Smooth muscle cell (in vitro differentiated cells): Measurements from ENCODE around the gene TMEM130. TPM values are rescaled to one million over a fixed set of nuclear protein-coding genes. Genes with fewer than 3 reads are reported as not detected.
"Not testable (repeated sequence)": the region's sequence is repeated elsewhere in the genome, so short reads cannot be mapped to it uniquely, and the experiment has no call there.

Source experiments
- DNase-seq: peaks from one replicate; lab custom pipeline; 2025; ENCODE audit not compliant: unreplicated experiment; lab: John Stamatoyannopoulos, UW
- H2AFZ ChIP-seq: fragments of 200-600 bp; sonication (generic); 2 replicates; pipeline ENCODE4 v1.6.0; 2016; ENCODE audit warnings: antibody characterized with exemption, low read depth, mild to moderate bottlenecking
- H3F3A ChIP-seq: fragments of 200-600 bp; sonication (generic); 2 replicates; pipeline ENCODE4 v1.6.0; 2017; ENCODE audit warnings: antibody characterized with exemption, low read depth
- H3K27ac ChIP-seq: fragments of 200-600 bp; sonication (generic); 2 replicates; pipeline ENCODE4 v1.5.1; 2016; ENCODE audit warnings: low read depth, mild to moderate bottlenecking
- H3K27me3 ChIP-seq: fragments of 200-600 bp; sonication (generic); 2 replicates; pipeline ENCODE4 v1.6.1; 2016; ENCODE audit warnings: low read depth, mild to moderate bottlenecking
- H3K36me3 ChIP-seq: fragments of 200-600 bp; sonication (generic); 2 replicates; pipeline ENCODE4 v1.5.1; 2016; ENCODE audit warnings: low read depth
- H3K4me1 ChIP-seq: fragments of 200-600 bp; sonication (generic); 2 replicates; pipeline ENCODE4 v1.5.1; 2016; ENCODE audit warnings: low read depth
- H3K4me2 ChIP-seq: fragments of 200-600 bp; sonication (generic); 2 replicates; pipeline ENCODE4 v1.6.0; 2016; ENCODE audit warnings: mild to moderate bottlenecking
- H3K4me3 ChIP-seq: fragments of 200-600 bp; sonication (generic); 2 replicates; pipeline ENCODE4 v1.5.1; 2016; ENCODE audit warnings: mild to moderate bottlenecking
- H3K79me2 ChIP-seq: fragments of 200-600 bp; sonication (generic); 2 replicates; pipeline ENCODE4 v1.6.0; 2016; ENCODE audit warnings: low read depth, mild to moderate bottlenecking
- H3K9ac ChIP-seq: fragments of 200-600 bp; sonication (generic); 2 replicates; pipeline ENCODE4 v1.6.0; 2016; ENCODE audit warnings: low read depth
- H3K9me3 ChIP-seq: fragments of 200-600 bp; sonication (generic); replicated peaks from 2 replicates; pipeline ENCODE4 v1.5.1; 2016; ENCODE audit warnings: low read depth
- H4K20me1 ChIP-seq: fragments of 200-600 bp; sonication (generic); 2 replicates; pipeline ENCODE4 v1.6.0; 2016; ENCODE audit warnings: low read depth
- CTCF ChIP-seq: fragments of 200-600 bp; sonication (generic); IDR thresholded peaks from 2 replicates; pipeline ENCODE4 v1.5.1; 2017; ENCODE audit warnings: borderline replicate concordance, mild to moderate bottlenecking, antibody characterized with exemption; ENCODE audit not compliant: insufficient read depth, poor library complexity, severe bottlenecking
- WGBS: methylation state at CpG from one replicate; pipeline ENCODE4 v1.1.7; 2016; ENCODE audit warnings: low lambda C conversion rate; 5-methylcytosine and 5-hydroxymethylcytosine counted together
- polyA plus RNA-seq: library from polyadenylated mRNA; unstranded; fragments of >200 nt; fragmentation: Nextera tagmentation; extraction: Ambion mirVana; gene quantifications from 2 replicates; pipeline ENCODE4 v1.2.1, GENCODE V29; 2016
- total RNA-seq: library from RNA; depleted of rRNA; stranded (reverse); fragments of >200 nt; gene quantifications from 2 replicates; pipeline ENCODE4 v1.2.3, GENCODE V29; 2014

The TMEM130 gene
- total and polyA plus RNA-seq, 2 experiments from 2014 or later: 0.22 to 0.83 TPM

DNA sequence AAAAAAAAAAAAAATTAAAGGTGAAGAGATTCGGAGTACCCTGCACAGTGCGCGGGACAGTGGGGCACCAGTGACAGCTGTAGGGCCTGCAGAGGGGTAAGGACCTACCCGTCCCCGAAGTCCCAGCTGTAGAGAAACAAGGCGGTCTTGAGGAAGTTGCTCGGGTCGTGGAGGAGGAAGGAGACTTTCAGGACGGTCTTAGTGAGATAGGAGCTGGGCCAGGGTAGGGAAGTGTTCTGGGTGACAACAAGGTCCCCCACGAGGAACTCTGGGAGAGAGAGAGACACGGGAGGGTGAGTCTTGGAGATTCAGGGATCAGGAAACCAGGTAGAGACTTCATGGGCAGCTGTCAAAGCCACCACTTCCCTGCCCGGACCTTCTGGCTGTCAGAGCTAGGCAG lies 9.7 kb downstream of the TMEM130 start:
- no peak for TF ChIP-seq CTCF
- no peak for DNase-seq
- H2AFZ ChIP-seq: no peak overlapping the region
- H3F3A ChIP-seq: no peaks in the 10 kb centered on the region
- H3K36me3 ChIP-seq: no peaks in the 10 kb centered on the region
- no peaks in the 10 kb centered on the region for H4K20me1 ChIP-seq
- H3K4me1 ChIP-seq: no peaks in the 10 kb centered on the region
- H3K9ac ChIP-seq: no peak overlapping the region
- no peak overlapping the region for H3K4me3 ChIP-seq
- no peaks in the 10 kb centered on the region for H3K27me3 ChIP-seq
- no peak overlapping the region for H3K4me2 ChIP-seq
- WGBS: 92% methylated on average over 12 of the region's 12 CpGs
- no peaks in the 10 kb centered on the region for H3K9me3 ChIP-seq
- no peak overlapping the region for H3K27ac ChIP-seq
- no peaks in the 10 kb centered on the region for H3K79me2 ChIP-seq

DNA sequence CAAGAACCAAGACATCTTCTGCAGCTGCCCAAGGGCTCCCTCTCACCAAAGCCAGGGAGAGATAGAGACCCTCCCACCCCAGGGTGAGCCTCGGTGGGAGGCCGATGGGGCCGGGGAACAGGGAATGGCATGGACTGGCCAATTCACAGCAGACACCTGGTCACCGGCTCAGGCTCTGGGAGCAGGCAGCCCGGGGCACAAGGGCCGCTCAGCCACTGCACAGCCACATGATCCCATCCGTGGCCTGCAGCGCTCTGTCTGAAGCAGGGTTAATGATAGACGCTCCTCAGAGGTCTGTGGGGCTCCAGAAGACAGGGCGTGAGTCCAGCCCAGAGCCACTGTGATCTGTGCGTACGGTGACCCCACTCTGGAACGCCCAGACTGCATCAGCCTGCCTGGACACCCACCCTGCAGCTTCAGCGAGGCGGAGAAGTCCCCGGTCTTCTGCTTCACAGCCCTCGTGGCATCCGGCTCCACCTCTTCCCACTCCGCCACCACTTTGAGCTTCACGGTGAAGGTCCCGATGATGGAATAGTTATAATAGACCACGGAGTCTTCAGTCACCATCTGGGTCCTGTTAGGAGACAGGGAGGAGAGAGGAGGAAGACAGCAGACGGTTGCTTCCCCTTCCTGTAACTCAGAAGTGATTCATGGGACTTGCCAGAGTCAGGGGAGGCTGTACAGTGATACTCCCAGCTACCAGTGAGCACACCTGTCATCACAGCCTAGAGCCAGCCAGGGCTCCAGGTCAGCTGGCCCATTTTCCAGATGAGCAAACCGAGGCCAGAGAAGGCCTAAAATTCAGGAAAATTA lies 14.0 kb downstream of the TMEM130 start:
- WGBS: 87% methylated on average over 24 of the region's 24 CpGs
- Histone ChIP-seq H3K4me2 (no peak overlapping the region), H2AFZ (no peak overlapping the region), H3K9me3 (no peaks in the 10 kb centered on the region), H3K36me3 (no peaks in the 10 kb centered on the region), H3K9ac (no peak overlapping the region), H3K79me2 (no peaks in the 10 kb centered on the region), H3K27me3 (no peaks in the 10 kb centered on the region), H3K4me1 (peaks cover 6% of the 10 kb centered on the region), H4K20me1 (no peaks in the 10 kb centered on the region), H3F3A (no peaks in the 10 kb centered on the region), H3K4me3 (no peak overlapping the region), H3K27ac (no peak overlapping the region)
- no peak for DNase-seq
- TF ChIP-seq CTCF: no peak

DNA sequence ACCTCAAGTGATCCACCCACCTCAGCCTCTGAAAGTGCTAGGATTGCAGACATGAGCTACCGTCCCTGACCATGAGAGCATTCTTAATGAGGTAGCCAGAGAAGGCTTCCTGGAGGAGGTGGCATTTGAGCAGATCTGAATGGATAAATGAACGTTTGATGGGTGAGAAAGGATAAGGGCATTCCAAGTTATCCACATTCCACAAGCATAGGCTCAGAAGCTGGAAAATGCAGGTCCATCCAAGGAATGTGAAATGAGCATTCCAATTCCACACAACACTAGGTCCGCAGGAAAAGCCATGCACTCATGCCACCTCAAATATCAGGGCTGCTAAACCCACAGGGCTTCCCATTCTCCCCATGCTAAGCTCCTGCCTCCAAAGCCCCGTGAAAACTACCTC lies 17.0 kb downstream of the TMEM130 start:
- Histone ChIP-seq H3K36me3 (no peaks in the 10 kb centered on the region), H3K79me2 (no peaks in the 10 kb centered on the region), H3K4me2 (no peak overlapping the region), H3K9ac (no peak overlapping the region), H2AFZ (no peak overlapping the region), H3K4me1 (peaks cover 6% of the 10 kb centered on the region), H3K4me3 (no peak overlapping the region), H3K27ac (no peak overlapping the region), H3K27me3 (no peaks in the 10 kb centered on the region), H3F3A (no peaks in the 10 kb centered on the region), H4K20me1 (no peaks in the 10 kb centered on the region), H3K9me3 (no peaks in the 10 kb centered on the region)
- no peak for DNase-seq
- no peak for TF ChIP-seq CTCF
- WGBS: 36% methylated on average over 4 of the region's 4 CpGs

DNA sequence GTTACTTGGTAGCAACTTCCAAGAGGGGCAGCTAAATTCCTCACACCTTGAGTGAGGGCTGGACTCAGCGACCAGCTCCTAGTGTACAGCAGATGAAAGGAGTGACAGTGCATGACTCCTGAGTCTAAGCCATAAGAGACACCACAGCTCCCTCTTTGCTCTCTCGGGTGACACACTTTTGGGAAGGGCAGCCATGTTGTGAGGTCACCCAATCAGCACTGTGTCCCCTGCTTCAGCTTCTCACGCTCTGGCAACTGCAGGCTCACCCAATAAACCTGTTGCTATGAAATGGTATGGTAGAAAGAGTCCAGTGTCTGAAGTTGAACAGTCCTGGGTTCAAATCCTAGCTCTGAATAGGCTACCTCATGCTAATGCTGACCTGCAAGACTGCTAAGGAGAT lies 20.9 kb downstream of the TMEM130 start:
- Histone ChIP-seq H3K79me2 (no peaks in the 10 kb centered on the region), H4K20me1 (no peaks in the 10 kb centered on the region), H3K4me3 (no peak overlapping the region), H3K27ac (no peak overlapping the region), H3K9me3 (no peaks in the 10 kb centered on the region), H3F3A (no peaks in the 10 kb centered on the region), H3K27me3 (no peaks in the 10 kb centered on the region), H3K9ac (no peak overlapping the region), H3K4me1 (no peaks in the 10 kb centered on the region), H3K4me2 (no peak overlapping the region), H2AFZ (no peak overlapping the region), H3K36me3 (no peaks in the 10 kb centered on the region)
- 88% methylated on average over 3 of the region's 3 CpGs for WGBS
- DNase-seq: no peak
- TF ChIP-seq CTCF: no peak

DNA sequence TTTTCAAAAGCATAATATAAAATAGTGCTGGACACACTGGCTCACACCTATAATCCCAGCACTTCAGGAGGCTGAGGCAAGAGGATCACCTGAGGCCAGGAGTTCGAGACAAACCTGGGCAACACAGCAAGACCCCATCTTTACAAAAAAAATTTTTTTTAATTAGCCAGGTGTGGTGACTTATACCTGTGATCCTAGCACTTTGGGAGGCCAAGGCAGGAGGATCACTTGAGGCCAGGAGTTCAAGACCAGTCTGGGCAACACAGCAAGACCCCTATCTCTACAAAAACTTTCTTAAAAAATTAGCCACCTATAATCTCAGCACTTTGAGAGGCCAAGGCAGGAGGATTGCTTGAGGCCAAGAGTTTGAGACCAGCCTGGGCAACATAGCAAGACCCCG lies 27.3 kb downstream of the TMEM130 start:
- not testable (repeated sequence) for H3F3A ChIP-seq, DNase-seq, H3K9me3 ChIP-seq, H3K4me2 ChIP-seq, H4K20me1 ChIP-seq, H3K9ac ChIP-seq, H3K4me3 ChIP-seq, H3K4me1 ChIP-seq, H3K27me3 ChIP-seq, H2AFZ ChIP-seq, H3K36me3 ChIP-seq, H3K27ac ChIP-seq, H3K79me2 ChIP-seq
- WGBS: 76% methylated on average over 2 of the region's 2 CpGs
